Activated CD8-positive, alpha-beta memory T cell treated with anti-CD3 and anti-CD28 coated beads, Interleukin-2, amount 50 U/mL, for 1 hour (primary cell): Measurements from ENCODE around the gene CRY2.
"Not testable (repeated sequence)": the region's sequence is repeated elsewhere in the genome, so short reads cannot be mapped to it uniquely, and the experiment has no call there.

ENCODE experiments used
- DNase-seq: peaks from one replicate; pipeline ENCODE4 v3.0.0-alpha.2; 2020; ENCODE audit errors: extremely low read depth

Gene CRY2

GRCh38 chr11:45846974-45847910 lies at the start of gene CRY2:
CRY2 (plus strand) TSS chr11:45847475; CDS start chr11:45847491, 16 bp downstream.
- peak; percentile 93 for DNase-seq

DNA sequence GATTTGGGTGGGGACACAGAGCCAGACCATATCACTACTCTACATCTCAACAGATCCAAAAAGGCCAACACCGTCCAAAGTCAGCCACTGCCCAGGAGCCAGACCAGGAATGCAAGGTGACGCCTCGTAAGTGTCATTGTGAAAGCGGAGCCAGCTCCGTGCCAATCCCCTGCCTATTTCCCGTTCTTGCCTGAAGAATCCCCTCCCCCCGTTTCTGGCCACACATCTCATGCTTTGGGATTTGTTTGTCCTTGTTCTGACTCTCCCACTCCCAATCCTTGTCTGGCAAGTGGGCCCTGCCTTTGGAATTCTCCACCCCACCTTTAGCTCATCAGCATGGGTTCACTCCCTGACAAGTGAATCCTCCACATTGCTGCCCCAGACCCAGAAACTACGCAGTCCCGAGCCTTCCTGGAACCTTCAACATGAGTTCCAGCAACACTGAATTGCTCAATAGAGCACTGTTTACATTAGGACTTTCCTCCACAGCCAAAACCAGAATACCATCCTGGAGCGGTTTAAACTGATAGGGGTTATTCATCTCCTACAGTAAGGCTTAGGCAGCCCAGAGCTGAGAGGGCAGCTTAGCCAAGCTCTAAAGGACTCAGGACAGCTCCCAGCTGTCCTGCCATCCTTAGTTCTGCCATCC lies 48.4 kb upstream of the CRY2 start:
- no peak for DNase-seq

DNA sequence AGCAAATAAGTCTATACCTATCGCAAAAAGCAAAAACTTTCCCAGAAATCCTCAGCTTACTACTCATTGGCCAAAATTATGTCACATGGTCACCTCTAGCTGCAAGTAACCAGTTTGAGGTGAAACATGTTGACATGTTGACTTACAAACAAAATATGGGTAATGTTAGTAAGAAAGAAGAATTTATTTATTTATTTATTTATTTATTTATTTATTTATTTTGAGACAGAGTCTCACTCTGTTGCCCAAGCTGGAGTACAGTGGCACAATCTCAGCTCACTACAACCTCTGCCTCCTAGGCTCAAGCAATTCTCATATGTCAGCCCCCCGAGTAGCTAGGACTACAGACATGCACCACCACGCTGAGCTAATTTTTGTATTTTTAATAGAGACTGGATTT lies 47.7 kb upstream of the CRY2 start:
- no peak for DNase-seq

GRCh38 chr11:45800261-45800660 lies 47.0 kb upstream of the CRY2 start:
- DNase-seq, result no peak

- no peak for DNase-seq
Observed at GRCh38 chr11:45801723-45802315, 45.5 kb upstream of the CRY2 start.

DNA sequence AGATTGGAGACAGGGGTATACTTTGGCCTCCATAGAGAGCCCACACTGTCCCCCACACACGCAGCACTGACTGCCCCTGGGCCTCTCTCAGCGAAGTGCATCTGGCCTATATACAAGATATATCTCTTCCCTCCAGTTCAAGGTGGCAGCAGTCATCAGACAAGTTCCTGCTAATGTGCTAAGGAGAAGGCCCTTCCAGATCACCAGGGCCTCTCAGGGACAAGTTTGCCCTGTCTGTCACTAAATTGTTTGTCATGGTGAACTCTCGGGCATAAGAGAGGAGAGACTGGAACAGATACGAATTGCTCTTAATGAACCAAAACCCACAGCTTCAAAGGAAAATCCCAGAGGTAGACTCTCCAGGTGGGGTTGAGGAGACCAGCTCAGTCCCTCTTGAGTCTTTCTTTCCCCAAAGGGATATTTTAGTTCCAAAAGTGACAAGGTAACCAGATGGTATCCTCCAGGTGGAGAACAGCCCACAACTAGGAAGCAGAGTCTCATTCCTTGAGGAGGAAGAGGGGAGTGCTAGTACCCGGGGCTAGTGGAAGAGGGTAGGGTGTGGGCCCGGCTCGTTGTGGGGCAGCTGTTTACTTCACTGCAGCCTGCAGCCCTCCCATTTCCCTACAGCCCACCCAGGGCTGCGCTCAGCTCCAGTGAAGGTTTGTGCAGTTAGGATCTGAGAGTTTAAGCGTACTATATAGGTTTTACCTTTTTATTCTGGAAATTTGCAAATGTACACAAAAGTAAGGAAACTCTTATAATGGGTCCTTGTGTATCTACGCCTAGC lies 44.6 kb upstream of the CRY2 start:
- no peak for DNase-seq

- DNase-seq, result no peak
Observed at GRCh38 chr11:45803971-45804760, 43.1 kb upstream of the CRY2 start.

- peak; percentile 83 for DNase-seq
Observed at GRCh38 chr11:45804761-45805304, 42.4 kb upstream of the CRY2 start, which contains the start of gene SLC35C1. SLC35C1 (plus strand) TSS chr11:45805149; CDS start chr11:45805802, 653 bp downstream.

DNA sequence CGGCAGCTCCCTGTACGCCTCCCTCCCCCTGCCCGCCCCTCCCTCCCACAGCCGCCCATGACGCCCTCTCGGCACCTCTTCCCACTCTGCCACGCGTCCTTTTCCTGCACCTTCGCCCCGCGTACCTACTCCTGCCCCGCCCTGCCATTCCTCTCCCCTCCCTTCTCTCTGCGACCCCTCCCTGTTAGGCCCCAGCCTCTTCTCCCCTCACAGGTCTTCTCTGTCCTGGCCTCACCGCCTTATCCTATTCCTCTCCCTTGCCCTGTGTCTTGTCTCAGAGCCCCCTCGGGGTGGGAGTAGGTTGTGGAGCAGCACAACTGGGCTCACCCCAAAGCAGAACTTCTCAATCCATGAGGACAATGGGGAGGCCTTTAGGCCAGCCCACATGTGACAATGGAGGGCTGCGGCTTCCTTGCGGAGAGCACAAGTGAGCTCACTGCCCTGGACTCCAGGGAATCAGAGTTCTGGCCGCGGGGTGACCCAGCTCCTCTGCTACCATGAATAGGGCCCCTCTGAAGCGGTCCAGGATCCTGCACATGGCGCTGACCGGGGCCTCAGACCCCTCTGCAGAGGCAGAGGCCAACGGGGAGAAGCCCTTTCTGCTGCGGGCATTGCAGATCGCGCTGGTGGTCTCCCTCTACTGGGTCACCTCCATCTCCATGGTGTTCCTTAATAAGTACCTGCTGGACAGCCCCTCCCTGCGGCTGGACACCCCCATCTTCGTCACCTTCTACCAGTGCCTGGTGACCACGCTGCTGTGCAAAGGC lies 41.8 kb upstream of the CRY2 start:
- no peak for DNase-seq

DNA sequence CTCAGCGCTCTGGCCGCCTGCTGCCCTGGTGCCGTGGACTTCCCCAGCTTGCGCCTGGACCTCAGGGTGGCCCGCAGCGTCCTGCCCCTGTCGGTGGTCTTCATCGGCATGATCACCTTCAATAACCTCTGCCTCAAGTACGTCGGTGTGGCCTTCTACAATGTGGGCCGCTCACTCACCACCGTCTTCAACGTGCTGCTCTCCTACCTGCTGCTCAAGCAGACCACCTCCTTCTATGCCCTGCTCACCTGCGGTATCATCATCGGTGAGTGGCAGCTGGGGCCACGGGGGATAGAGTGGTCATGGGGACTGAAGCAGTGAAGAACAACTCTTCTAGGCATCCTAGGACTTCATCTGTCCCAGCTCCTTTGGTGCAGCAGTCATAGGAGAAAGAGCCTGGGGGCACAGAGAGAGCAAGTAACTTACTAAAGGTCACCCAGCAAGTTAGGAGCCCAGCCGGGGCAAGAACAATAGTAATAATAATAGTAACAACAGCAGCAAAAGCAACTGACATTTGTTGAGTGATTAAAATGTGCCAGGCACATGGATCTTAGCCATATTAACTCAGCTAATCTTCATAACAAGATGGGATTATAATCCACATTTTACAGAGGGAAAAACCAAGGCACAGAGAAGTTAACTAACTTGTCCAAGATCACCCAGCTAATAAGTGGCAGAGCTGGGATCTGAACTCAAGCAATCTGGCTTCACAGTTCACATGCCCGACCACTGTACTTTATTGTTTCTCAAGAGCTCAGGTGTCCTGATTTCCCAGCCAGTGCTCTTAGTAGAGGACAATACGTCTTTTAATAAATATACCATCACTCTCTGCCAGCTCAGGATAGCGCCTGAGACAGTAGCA lies 41.0 kb upstream of the CRY2 start:
- DNase-seq, result no peak

DNA sequence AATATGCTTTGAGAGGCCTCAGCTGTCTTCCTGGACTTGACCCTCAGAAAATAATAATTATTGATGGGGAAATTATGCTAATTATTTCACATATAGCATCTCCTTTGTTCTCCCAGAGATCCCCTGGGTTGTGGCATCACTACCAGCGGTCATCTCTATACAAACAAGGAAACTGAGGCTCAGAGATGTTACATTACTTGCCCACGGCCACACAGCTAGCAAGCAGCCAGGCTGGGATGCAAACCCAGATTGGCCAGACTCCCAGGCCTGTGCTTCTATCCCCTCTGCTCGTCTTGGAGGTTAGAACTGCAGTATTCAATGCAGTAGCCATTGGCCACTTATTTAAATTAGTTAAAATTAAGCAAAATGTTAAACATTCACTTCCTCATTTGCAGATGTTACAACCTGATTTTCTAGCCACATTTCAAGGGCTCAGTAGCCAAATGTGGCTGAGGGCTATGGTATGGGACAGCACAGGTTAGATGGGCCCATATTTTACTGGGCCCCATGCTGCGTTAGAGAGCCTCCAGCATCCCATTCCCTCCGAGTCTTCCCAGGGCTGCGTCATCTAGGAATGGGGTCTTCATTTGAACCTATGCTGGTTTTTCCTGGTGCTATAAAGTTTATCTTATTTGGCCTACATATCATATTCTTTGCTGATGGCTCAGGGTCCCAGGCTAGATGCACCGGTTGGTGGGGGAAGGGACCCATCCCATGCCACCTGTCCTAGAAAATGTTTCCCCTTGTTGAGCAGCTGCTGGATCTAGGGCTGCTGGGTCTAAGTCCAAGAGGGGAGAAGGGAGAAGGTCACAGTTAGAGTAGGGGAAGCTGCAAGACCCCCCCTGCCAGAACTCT lies 40.1 kb upstream of the CRY2 start:
- no peak for DNase-seq

DNA sequence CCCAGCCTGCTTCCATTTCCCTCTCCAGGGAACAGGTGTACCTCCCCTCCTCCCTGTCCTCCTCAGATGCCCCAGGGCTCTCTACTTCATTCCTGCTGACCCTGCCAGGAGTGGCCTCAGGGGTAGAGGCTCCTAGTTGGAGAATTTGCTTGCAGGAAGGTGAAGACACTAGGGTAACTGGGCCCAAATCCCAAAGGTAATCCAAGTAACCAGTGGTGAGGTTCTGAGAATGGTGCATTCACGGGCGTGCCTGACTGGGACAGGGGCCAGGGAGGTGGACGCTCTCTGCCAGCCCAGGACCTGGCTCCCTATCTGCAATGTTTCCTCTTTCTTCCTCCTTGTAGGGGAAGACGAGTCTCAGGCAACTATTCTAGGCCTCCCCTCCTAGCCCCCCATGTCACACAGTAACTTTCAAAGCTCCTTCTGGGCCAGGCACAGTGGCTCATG lies 39.5 kb upstream of the CRY2 start:
- DNase-seq, result no peak

- not testable (repeated sequence) for DNase-seq
Observed at GRCh38 chr11:45808427-45808826, 38.8 kb upstream of the CRY2 start.

DNA sequence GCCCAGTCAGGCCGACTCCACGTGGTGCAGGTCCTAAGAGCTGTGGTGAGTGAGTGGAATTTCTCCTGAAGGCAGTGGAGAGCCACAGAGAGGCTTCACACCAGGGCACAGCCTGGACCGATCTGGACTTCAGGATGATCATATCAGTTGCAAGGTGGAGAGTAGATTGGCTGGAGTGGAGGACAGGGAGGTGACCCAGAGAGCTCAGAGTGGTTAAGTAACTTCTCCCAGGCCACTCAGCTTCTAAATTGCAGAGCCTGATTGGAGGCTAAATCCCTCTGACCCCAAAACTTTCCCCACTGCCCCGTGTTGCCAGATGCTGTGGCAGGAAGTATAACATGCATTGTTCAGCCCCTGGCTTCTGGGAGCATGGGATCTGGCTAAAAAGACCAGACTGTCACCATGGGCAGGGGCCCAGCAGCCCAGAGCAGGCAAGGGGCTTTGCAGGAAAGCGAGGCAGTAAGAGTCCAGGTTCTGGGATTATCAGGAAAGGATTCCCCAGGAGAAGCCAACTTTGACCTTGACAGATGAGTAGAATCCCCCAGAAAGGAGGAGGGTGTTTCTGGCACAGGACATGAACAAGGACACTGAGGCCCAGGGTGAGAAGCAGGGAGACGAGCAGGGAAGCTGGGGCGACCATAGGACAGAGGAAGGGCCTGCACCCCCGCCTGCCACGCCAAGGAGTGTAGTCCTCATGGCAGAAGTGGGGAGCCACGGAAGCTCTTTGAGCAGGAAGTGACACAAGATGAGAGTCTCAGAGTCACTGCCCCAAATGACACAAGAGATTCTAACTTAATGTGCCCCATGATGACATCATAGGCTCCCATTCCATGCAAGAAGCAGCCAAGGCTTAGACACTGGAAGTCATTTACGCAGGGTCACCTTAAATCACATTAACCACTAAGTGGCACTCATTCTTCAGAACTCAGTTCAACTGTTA lies 37.5 kb upstream of the CRY2 start:
- no peak for DNase-seq

DNA sequence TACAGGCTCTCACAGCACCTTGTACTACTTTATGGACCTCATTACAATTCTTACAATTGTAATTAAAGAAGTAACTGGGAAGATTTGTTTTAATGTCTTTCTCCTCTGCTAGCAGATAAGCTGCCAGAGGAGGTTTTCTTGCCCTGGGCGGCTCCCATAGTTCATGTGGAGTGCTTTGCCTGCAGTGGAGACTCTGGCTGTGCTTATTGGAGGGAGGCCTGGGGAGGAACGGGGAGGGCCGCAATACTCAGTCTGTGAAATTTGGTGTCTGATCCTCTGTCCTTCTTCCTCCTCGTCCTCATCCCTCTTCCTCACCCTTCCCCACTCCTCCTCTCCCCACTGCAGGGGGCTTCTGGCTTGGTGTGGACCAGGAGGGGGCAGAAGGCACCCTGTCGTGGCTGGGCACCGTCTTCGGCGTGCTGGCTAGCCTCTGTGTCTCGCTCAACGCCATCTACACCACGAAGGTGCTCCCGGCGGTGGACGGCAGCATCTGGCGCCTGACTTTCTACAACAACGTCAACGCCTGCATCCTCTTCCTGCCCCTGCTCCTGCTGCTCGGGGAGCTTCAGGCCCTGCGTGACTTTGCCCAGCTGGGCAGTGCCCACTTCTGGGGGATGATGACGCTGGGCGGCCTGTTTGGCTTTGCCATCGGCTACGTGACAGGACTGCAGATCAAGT lies 36.7 kb upstream of the CRY2 start:
- no peak for DNase-seq

- DNase-seq, result no peak
Observed at GRCh38 chr11:45811109-45811435, 36.2 kb upstream of the CRY2 start.
